PC-9 (cell line): ENCODE measurements around the gene EHD2. TPM values are rescaled to one million over a fixed set of nuclear protein-coding genes. Genes with fewer than 3 reads are reported as not detected.
"Not testable (repeated sequence)": the region's sequence is repeated elsewhere in the genome, so short reads cannot be mapped to it uniquely, and the experiment has no call there.

ENCODE experiments used
- BruUV-seq: library from RNA; stranded (reverse); fragments of 400-500 nt; replicated peaks from 2 replicates; lab custom pipeline; 2021; lab: Mats Ljungman, UMichigan
- CTCF ChIA-PET: fragments of 300-600 bp; sonication (Branson Sonifier 250); formaldehyde crosslinking; loops from one replicate; lab custom pipeline; 2022; ENCODE audit warnings: antibody characterized with exemption; lab: Charles Lee
- POLR2A ChIA-PET: fragments of 300-600 bp; sonication (Branson Sonifier 250); formaldehyde crosslinking; loops from one replicate; lab custom pipeline; 2022; ENCODE audit warnings: antibody characterized with exemption; ENCODE audit not compliant: unreplicated experiment; lab: Charles Lee
- DNase-seq, 2 experiments: peaks; one replicate each; pipeline versions ENCODE4 v3.0.0 to v3.0.0-alpha.2; 2015 to 2022; ENCODE audit warnings: mixed read lengths in 1 of 2
- H2AFZ ChIP-seq: fragments of 200-600 bp; sonication (generic); 2 replicates; pipeline ENCODE4 v1.8.1; 2017; ENCODE audit warnings: antibody characterized with exemption
- H3F3A ChIP-seq: fragments of 200-600 bp; sonication (generic); 2 replicates; pipeline ENCODE4 v1.8.1; 2017; ENCODE audit warnings: antibody characterized with exemption, mild to moderate bottlenecking, low read depth; ENCODE audit not compliant: insufficient read depth
- H3K27ac ChIP-seq: fragments of 200-600 bp; sonication (generic); 2 replicates; pipeline ENCODE4 v1.6.1; 2016; ENCODE audit warnings: mixed run types
- H3K27me3 ChIP-seq: fragments of 200-600 bp; sonication (generic); 2 replicates; pipeline ENCODE4 v1.6.1; 2016; ENCODE audit warnings: low read depth, mixed run types; ENCODE audit not compliant: insufficient read depth
- H3K36me3 ChIP-seq: fragments of 200-600 bp; sonication (generic); 2 replicates; pipeline ENCODE4 v1.6.1; 2016; ENCODE audit warnings: low read depth, mixed run types
- H3K4me1 ChIP-seq: fragments of 200-600 bp; sonication (generic); replicated peaks from 2 replicates; pipeline ENCODE4 v1.6.1; 2016; ENCODE audit warnings: mixed run types; ENCODE audit not compliant: insufficient read depth
- H3K4me2 ChIP-seq: fragments of 200-600 bp; sonication (generic); 2 replicates; pipeline ENCODE4 v1.6.1; 2017; ENCODE audit warnings: mixed run types
- H3K4me3 ChIP-seq: fragments of 200-600 bp; sonication (generic); 2 replicates; pipeline ENCODE4 v1.6.1; 2016; ENCODE audit warnings: mixed run types
- H3K79me2 ChIP-seq: fragments of 200-600 bp; sonication (generic); 2 replicates; pipeline ENCODE4 v1.6.1; 2017; ENCODE audit warnings: low read depth, mixed run types
- H3K9me2 ChIP-seq: fragments of 200-600 bp; sonication (generic); 2 replicates; pipeline ENCODE4 v1.8.1; 2017; ENCODE audit warnings: mild to moderate bottlenecking; ENCODE audit not compliant: insufficient read depth
- H3K9me3 ChIP-seq: fragments of 200-600 bp; sonication (generic); 2 replicates; pipeline ENCODE4 v1.8.1; 2016; ENCODE audit warnings: low read depth; ENCODE audit not compliant: insufficient read depth
- H4K20me1 ChIP-seq: fragments of 200-600 bp; sonication (generic); 2 replicates; pipeline ENCODE4 v1.8.1; 2017; ENCODE audit not compliant: insufficient read depth
- EZH2 ChIP-seq: fragments of 200-600 bp; sonication (generic); IDR thresholded peaks from 2 replicates; pipeline ENCODE4 v1.8.0; 2017; ENCODE audit warnings: antibody characterized with exemption, low read depth
- intact Hi-C: fragments of 100-400 bp; cut with micrococcal nuclease; formaldehyde crosslinking; loops from one replicate; pipeline ENCODE4 v1.10.0; 2022; ENCODE audit not compliant: unreplicated experiment
- total RNA-seq: library from RNA; stranded (reverse); gene quantifications from 2 replicates; pipeline ENCODE4 v1.2.3, GENCODE V29; 2021
- TF ChIP-seq, protein P1 (sequence below): fragments of 200-600 bp; sonication (generic); conservative IDR thresholded peaks from 2 replicates; pipeline ENCODE4 v1.6.1; 2017; ENCODE audit warnings: mixed run types, antibody characterized with exemption, mild to moderate bottlenecking, moderate library complexity

Gene EHD2
- total RNA-seq, 1 experiment from 2014 or later: 25.6 TPM

DNA sequence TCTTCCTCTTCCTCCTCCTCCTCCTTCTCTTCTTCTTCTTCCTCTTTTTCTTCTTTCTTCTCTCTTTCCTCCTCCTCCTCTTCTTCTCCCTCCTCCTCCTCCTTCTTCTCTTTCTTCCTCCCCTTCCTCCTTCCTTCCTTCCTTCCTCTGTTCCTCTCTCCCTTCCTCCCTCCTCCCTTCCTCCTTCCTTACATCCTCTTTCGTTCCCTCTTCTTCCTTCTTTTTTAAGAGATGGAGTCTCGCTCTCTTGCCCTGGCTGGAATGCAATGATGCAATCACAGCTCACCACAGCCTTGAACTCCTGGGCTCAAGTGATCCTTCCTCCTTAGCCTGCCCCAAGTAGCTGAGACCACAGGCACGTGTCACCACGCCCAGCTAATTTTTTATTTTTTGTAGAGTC lies 13.2 kb downstream of the EHD2 start:
- Histone ChIP-seq H3K36me3 (no peaks in the 10 kb centered on the region), H3K27me3 (no peaks in the 10 kb centered on the region), H3K4me3 (no peak overlapping the region), H3K4me2 (no peak overlapping the region), H3F3A (peaks cover 52% of the 10 kb centered on the region), H4K20me1 (no peaks in the 10 kb centered on the region), H3K4me1 (peaks cover 49% of the 10 kb centered on the region), H3K27ac (no peak overlapping the region), H2AFZ (no peak overlapping the region), H3K79me2 (no peaks in the 10 kb centered on the region), H3K9me3 (no peaks in the 10 kb centered on the region), H3K9me2 (no peaks in the 10 kb centered on the region)
- no peak for DNase-seq
- TF ChIP-seq, protein P1, sequence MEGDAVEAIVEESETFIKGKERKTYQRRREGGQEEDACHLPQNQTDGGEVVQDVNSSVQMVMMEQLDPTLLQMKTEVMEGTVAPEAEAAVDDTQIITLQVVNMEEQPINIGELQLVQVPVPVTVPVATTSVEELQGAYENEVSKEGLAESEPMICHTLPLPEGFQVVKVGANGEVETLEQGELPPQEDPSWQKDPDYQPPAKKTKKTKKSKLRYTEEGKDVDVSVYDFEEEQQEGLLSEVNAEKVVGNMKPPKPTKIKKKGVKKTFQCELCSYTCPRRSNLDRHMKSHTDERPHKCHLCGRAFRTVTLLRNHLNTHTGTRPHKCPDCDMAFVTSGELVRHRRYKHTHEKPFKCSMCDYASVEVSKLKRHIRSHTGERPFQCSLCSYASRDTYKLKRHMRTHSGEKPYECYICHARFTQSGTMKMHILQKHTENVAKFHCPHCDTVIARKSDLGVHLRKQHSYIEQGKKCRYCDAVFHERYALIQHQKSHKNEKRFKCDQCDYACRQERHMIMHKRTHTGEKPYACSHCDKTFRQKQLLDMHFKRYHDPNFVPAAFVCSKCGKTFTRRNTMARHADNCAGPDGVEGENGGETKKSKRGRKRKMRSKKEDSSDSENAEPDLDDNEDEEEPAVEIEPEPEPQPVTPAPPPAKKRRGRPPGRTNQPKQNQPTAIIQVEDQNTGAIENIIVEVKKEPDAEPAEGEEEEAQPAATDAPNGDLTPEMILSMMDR: no peak
- TF ChIP-seq EZH2: no peak
- ChIA-PET POLR2A (no interaction called here), CTCF (no interaction called here)
- intact Hi-C loops: no loop called here
- no TSS peak for BruUV-seq

DNA sequence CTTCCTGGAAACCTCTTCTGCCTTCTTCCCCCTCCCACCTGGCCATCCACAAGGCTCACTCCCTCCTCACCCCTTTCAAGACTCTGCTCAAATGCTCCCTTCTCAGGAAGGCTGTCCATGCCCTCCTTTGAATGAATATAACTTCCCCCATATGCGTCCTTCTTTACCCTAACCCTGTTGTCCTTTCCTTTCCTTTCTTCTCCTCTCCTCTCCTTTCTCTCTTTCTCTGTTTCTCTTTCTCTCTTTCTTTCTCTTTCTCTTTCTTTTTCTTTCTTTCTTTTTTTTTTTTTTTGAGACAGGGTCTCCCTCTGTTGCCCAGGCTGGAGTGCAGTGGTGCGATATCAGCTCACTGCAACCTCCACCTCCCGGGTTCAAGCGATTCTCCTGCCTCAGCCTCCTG lies 15.1 kb downstream of the EHD2 start:
- peak overlapping the region; percentile 55; the same call in 1 of the 2 replicates for H3K4me3 ChIP-seq
- BruUV-seq, DNase-seq, H4K20me1 ChIP-seq, H3K9me2 ChIP-seq, CTCF ChIA-PET, H3K27me3 ChIP-seq, H2AFZ ChIP-seq, H3K79me2 ChIP-seq, H3K9me3 ChIP-seq, intact Hi-C loops, H3K36me3 ChIP-seq: not testable (repeated sequence)
- POLR2A ChIA-PET: interaction anchor here (0.7 kb wide), 1 partner anchor 571 kb away, joined by 25 read pairs; no protein-coding TSS in a partner anchor
- peaks cover 42% of the 10 kb centered on the region for H3K4me1 ChIP-seq
- H3K27ac ChIP-seq: peak overlapping the region; percentile 97
- H3F3A ChIP-seq: peaks cover 45% of the 10 kb centered on the region
- H3K4me2 ChIP-seq: peak overlapping the region; percentile 92

DNA sequence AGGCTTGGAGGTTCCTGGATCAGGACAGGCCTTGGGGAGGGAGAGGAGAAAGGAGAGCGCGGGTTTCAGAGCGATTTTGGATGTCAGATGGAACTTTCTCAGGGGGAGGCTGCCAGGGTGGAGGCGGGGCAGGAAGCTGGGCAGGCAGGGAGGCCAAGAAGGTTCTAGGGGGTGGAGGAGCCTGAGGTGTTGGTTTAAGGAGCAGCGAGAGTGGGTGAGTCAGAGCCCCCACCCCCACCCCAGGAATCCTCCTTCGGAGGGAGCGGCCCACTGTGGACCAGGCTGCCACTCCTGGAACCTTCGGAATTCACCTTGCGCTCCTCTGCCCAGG lies 16.2 kb downstream of the EHD2 start:
- Histone ChIP-seq H3K9me2 (no peaks in the 10 kb centered on the region), H3K4me3 (peak overlapping the region; percentile 70), H3K27ac (peak overlapping the region; percentile 97), H3K79me2 (no peaks in the 10 kb centered on the region), H3F3A (peaks cover 36% of the 10 kb centered on the region), H3K4me2 (peak overlapping the region; percentile 92), H2AFZ (peak overlapping the region; percentile 82), H3K27me3 (no peaks in the 10 kb centered on the region), H3K4me1 (peaks cover 35% of the 10 kb centered on the region), H3K9me3 (no peaks in the 10 kb centered on the region), H4K20me1 (no peaks in the 10 kb centered on the region), H3K36me3 (no peaks in the 10 kb centered on the region)
- peak; percentile 86 to 96 for DNase-seq
- ChIA-PET CTCF (interaction anchor here (0.6 kb wide), 1 partner anchor 1242 kb away, joined by 3 read pairs; no protein-coding TSS in a partner anchor), POLR2A (interaction anchor here (0.5 to 0.6 kb wide), 2 partner anchors 421 to 455 kb away, joined by 11 to 29 read pairs; partner anchors contain the start of gene INAFM1)
- intact Hi-C loops: loop anchor here (1.0 kb wide), 2 partner anchors 14 to 16 kb away; partner anchors contain the start of gene EHD2
- BruUV-seq: TSS peak; percentile 80
- TF ChIP-seq EZH2: no peak
- TF ChIP-seq, protein P1: no peak
